ENCODE measurements around the gene RBM48. TPM values are rescaled to one million over a fixed set of nuclear protein-coding genes. Genes with fewer than 3 reads are reported as not detected.
A peak's percentile ranks its signal among the peaks of the same experiment; 100 is the strongest.

Gene RBM48
- total and polyA plus RNA-seq, 2 of the 13 experiments (the other 11 are each of a cell fraction or from before 2014, with no cell fraction given) = 7.2 to 12.2 TPM

- Histone ChIP-seq H3K79me2 (ENCODE audit: insufficient read depth, low read length) (peaks cover 6% of the 10 kb centered on the region), H3K27me3 (ENCODE audit: control insufficient read depth in 1 of 2, insufficient read depth in 2 of 2, low read length in 2 of 2) (no peaks in the 10 kb centered on the region), H3K27ac (ENCODE audit: extremely low read length, insufficient read depth, low read length) (no peak overlapping the region), H3K4me1 (ENCODE audit: insufficient read depth, low read length) (no peaks in the 10 kb centered on the region), H3K4me2 (ENCODE audit: low read depth, low read length) (no peak overlapping the region), H3K4me3 (replicated peaks in 1 of 3; ENCODE audit: insufficient read depth in 1 of 3, low read depth in 2 of 3, low read length in 3 of 3) (no peak overlapping the region), H3K36me3 (replicated peaks in 1 of 2; ENCODE audit: control insufficient read depth in 1 of 2, insufficient read depth in 2 of 2, low read length in 2 of 2) (peaks cover 0 to 22% of the 10 kb centered on the region in 2 experiments; a peak in 3 of 5 replicates), H3K9me3 (ENCODE audit: low read length) (no peaks in the 10 kb centered on the region), H2AFZ (ENCODE audit: low read length) (no peak overlapping the region), H4K20me1 (ENCODE audit: insufficient read depth, low read length) (no peaks in the 10 kb centered on the region), H3K9ac (ENCODE audit: insufficient read depth, low read depth, low read length) (no peak overlapping the region)
- no peak for DNase-seq (ENCODE audit: low spot score)
- in situ Hi-C loops (cut with HindIII; ENCODE audit: extremely low pct_ligation_motif_present, low pct_unique_long_range_greater_than_20kb) (no loop called here), intact Hi-C loops (cut with micrococcal nuclease; ENCODE audit: unreplicated experiment) (no loop called here)
- no peak for ATAC-seq
- BruUV-seq (replicated peaks) = no TSS peak
- no peak for FAIRE-seq
- ChIA-PET POLR2A (no interaction called here), CTCF (ENCODE audit: low intra/inter-chr PET ratio, low total read pairs) (no interaction called here)
- WGBS (ENCODE audit: low lambda C conversion rate) = 100% methylated on average over 1 of the region's 1 CpG
- TF ChIP-seq MED13 (CRISPR knock-in tag; IDR thresholded peaks at IDR 0.05) = no peak
- TF ChIP-seq ZNF263 (CRISPR knock-in tag; IDR thresholded peaks at IDR 0.05) = no peak
- TF ChIP-seq NFIB (CRISPR knock-in tag; IDR thresholded peaks at IDR 0.05; ENCODE audit: borderline replicate concordance) = no peak
- no peak for TF ChIP-seq RBM39 (IDR thresholded peaks at IDR 0.05; ENCODE audit: low read depth, low read length, poor library complexity, severe bottlenecking)
- TF ChIP-seq, protein P1, sequence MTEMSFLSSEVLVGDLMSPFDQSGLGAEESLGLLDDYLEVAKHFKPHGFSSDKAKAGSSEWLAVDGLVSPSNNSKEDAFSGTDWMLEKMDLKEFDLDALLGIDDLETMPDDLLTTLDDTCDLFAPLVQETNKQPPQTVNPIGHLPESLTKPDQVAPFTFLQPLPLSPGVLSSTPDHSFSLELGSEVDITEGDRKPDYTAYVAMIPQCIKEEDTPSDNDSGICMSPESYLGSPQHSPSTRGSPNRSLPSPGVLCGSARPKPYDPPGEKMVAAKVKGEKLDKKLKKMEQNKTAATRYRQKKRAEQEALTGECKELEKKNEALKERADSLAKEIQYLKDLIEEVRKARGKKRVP (CRISPR knock-in tag; IDR thresholded peaks at IDR 0.05) = no peak
Observed at GRCh38 chr7:92520024-92520423, 8.6 kb upstream of the RBM48 start.

GRCh38 chr7:92523110-92523509 lies 5.5 kb upstream of the RBM48 start:
- peaks cover 31% of the 10 kb centered on the region for H3K79me2 ChIP-seq (ENCODE audit: insufficient read depth, low read length)
- TF ChIP-seq RARG (CRISPR knock-in tag; IDR thresholded peaks at IDR 0.05; ENCODE audit: low read depth) = no peak
- peak in 1 of 2 experiments; percentile 10; a peak in 1 of 4 replicates for TF ChIP-seq MAFK (conservative IDR thresholded peaks at IDR 0.05 in 1 of 2, IDR thresholded peaks at IDR 0.05 in 1 of 2; ENCODE audit: low read length in 2 of 2)
- no peak for TF ChIP-seq ZNF552 (CRISPR knock-in tag; IDR thresholded peaks at IDR 0.05; ENCODE audit: borderline replicate concordance)
- no peak for TF ChIP-seq ZNF451 (CRISPR knock-in tag; IDR thresholded peaks at IDR 0.05)
- TF ChIP-seq CEBPB (IDR thresholded peaks at IDR 0.05; ENCODE audit: borderline replicate concordance, low read depth, low read length) = peak; percentile 2; the same call in 1 of the 2 replicates
- TF ChIP-seq ATF7 (IDR thresholded peaks at IDR 0.05) = peak; percentile 11; the same call in 1 of the 2 replicates
- no peak for TF ChIP-seq ATF7 (CRISPR knock-in tag; IDR thresholded peaks at IDR 0.05)
- TF ChIP-seq KAT8 (CRISPR knock-in tag; IDR thresholded peaks at IDR 0.05) = no peak
- no peak for TF ChIP-seq ZNF792 (CRISPR knock-in tag; IDR thresholded peaks at IDR 0.05)

More at GRCh38 chr7:92523110-92523509, 5.5 kb upstream of the RBM48 start:
- in situ Hi-C loops (cut with HindIII; ENCODE audit: extremely low pct_ligation_motif_present, low pct_unique_long_range_greater_than_20kb) = no loop called here
- ChIA-PET CTCF (ENCODE audit: low intra/inter-chr PET ratio, low total read pairs) (no interaction called here), POLR2A (no interaction called here)
- H3K9ac ChIP-seq (ENCODE audit: insufficient read depth, low read depth, low read length) = no peak overlapping the region
- no peaks in the 10 kb centered on the region; a peak in 1 of 5 replicates for H3K27me3 ChIP-seq (ENCODE audit: control insufficient read depth in 1 of 2, insufficient read depth in 2 of 2, low read length in 2 of 2)
- H3K9me3 ChIP-seq (ENCODE audit: low read length) = no peaks in the 10 kb centered on the region
- H3K27ac ChIP-seq (ENCODE audit: extremely low read length, insufficient read depth, low read length) = no peak overlapping the region
- no peak overlapping the region for H2AFZ ChIP-seq (ENCODE audit: low read length)
- DNase-seq (ENCODE audit: low spot score) (no peak), ATAC-seq (no peak), FAIRE-seq (no peak)
- 93% methylated on average over 2 of the region's 2 CpGs for WGBS (ENCODE audit: low lambda C conversion rate)
- no peak overlapping the region for H3K4me3 ChIP-seq (replicated peaks in 1 of 3; ENCODE audit: insufficient read depth in 1 of 3, low read depth in 2 of 3, low read length in 3 of 3)
- no peak overlapping the region for H3K4me2 ChIP-seq (ENCODE audit: low read depth, low read length)
- intact Hi-C loops (cut with micrococcal nuclease; ENCODE audit: unreplicated experiment) = loop anchor here (2.0 kb wide), 1 partner anchor 74 kb away; no protein-coding TSS in a partner anchor
- H3K36me3 ChIP-seq (replicated peaks in 1 of 2; ENCODE audit: control insufficient read depth in 1 of 2, insufficient read depth in 2 of 2, low read length in 2 of 2) = peaks cover 0 to 8% of the 10 kb centered on the region in 2 experiments; a peak in 2 of 5 replicates
- BruUV-seq (replicated peaks) = no TSS peak
- H3K4me1 ChIP-seq (ENCODE audit: insufficient read depth, low read length) = peaks cover 21% of the 10 kb centered on the region
- H4K20me1 ChIP-seq (ENCODE audit: insufficient read depth, low read length) = no peaks in the 10 kb centered on the region
